PFSK-1 (cell line): ENCODE results near the gene TNFRSF21.

ENCODE experiments used
- FOXP2 ChIP-seq: optimal IDR thresholded peaks from 2 replicates; pipeline ENCODE3; 2011; ENCODE audit warnings: borderline replicate concordance, control low read depth, inconsistent platforms; ENCODE audit not compliant: insufficient read depth; ENCODE audit errors: extremely low read length, extremely low read depth
- POLR2AphosphoS5 ChIP-seq: IDR thresholded peaks from 2 replicates; pipeline ENCODE4 v1.6.1; 2012; ENCODE audit warnings: low read depth, mild to moderate bottlenecking, control low read depth, low read length, moderate library complexity
- SIN3A ChIP-seq: IDR thresholded peaks from 2 replicates; pipeline ENCODE4 v1.6.1; 2012; ENCODE audit warnings: mild to moderate bottlenecking, low read length, moderate library complexity, borderline replicate concordance; ENCODE audit not compliant: insufficient read depth
- TAF1 ChIP-seq: IDR thresholded peaks from 2 replicates; pipeline ENCODE4 v1.6.1; 2012; ENCODE audit warnings: low read length, control low read depth, borderline replicate concordance; ENCODE audit not compliant: insufficient read depth
- TF ChIP-seq, protein P1 (sequence below), 2 experiments: IDR thresholded peaks; 2 replicates each; pipeline versions ENCODE4 v1.6.1 to v1.8.0; 2011 to 2012; ENCODE audit warnings: low read depth in 2 of 2, low read length in 2 of 2, control low read depth in 1 of 2, inconsistent platforms in 1 of 2, mild to moderate bottlenecking in 1 of 2, moderate library complexity in 1 of 2; ENCODE audit not compliant: insufficient read depth in 1 of 2

Gene TNFRSF21

DNA sequence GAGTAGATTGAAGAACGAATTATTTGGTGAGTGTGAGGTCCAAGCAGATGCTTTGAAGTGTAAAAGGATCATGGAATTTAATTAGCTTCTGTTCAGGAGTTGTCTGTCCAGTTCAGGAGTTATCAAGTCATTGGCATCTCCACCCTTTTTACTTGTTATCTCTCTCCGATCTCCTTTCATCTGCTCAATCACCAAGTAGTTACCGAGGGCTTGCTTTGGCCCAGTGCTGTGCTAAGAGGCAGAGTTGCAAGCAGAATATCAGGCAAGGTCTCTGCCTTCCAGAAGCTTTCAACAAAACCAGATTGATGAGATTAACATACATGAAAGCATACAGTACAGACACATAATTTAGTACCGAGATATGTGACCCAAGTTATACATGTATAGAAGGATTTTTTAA is 10.2 kb upstream of the TNFRSF21 start:
- TF ChIP-seq SIN3A (no peak), FOXP2 (no peak), TAF1 (no peak), POLR2AphosphoS5 (no peak)
- TF ChIP-seq, protein P1, sequence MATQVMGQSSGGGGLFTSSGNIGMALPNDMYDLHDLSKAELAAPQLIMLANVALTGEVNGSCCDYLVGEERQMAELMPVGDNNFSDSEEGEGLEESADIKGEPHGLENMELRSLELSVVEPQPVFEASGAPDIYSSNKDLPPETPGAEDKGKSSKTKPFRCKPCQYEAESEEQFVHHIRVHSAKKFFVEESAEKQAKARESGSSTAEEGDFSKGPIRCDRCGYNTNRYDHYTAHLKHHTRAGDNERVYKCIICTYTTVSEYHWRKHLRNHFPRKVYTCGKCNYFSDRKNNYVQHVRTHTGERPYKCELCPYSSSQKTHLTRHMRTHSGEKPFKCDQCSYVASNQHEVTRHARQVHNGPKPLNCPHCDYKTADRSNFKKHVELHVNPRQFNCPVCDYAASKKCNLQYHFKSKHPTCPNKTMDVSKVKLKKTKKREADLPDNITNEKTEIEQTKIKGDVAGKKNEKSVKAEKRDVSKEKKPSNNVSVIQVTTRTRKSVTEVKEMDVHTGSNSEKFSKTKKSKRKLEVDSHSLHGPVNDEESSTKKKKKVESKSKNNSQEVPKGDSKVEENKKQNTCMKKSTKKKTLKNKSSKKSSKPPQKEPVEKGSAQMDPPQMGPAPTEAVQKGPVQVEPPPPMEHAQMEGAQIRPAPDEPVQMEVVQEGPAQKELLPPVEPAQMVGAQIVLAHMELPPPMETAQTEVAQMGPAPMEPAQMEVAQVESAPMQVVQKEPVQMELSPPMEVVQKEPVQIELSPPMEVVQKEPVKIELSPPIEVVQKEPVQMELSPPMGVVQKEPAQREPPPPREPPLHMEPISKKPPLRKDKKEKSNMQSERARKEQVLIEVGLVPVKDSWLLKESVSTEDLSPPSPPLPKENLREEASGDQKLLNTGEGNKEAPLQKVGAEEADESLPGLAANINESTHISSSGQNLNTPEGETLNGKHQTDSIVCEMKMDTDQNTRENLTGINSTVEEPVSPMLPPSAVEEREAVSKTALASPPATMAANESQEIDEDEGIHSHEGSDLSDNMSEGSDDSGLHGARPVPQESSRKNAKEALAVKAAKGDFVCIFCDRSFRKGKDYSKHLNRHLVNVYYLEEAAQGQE (IDR thresholded peaks at IDR 0.05; ENCODE audit: insufficient read depth in 1 of 2, low read depth in 2 of 2, low read length in 2 of 2): no peak

DNA sequence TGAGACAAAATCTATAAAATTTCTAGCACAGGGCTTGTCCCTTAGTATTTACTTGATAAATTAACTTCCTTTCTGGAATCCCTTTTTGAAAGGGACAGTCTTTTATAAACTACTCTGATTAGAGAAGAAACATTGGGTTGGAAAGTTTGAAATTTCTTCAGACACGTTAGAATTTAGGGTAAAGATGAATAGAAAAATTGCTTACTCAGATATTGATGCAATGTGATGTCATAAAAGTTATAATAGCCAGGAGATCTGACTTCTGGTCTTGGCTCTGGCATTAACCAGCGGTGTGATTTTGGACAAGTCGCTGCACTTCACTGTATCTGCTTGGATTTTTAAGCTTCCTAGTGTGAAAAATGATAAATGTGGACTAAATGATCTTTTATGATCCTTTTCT is 9.7 kb upstream of the TNFRSF21 start:
- TF ChIP-seq POLR2AphosphoS5 (no peak), SIN3A (no peak), TAF1 (no peak), FOXP2 (no peak)
- TF ChIP-seq, protein P1 (IDR thresholded peaks at IDR 0.05; ENCODE audit: insufficient read depth in 1 of 2, low read depth in 2 of 2, low read length in 2 of 2): no peak

DNA sequence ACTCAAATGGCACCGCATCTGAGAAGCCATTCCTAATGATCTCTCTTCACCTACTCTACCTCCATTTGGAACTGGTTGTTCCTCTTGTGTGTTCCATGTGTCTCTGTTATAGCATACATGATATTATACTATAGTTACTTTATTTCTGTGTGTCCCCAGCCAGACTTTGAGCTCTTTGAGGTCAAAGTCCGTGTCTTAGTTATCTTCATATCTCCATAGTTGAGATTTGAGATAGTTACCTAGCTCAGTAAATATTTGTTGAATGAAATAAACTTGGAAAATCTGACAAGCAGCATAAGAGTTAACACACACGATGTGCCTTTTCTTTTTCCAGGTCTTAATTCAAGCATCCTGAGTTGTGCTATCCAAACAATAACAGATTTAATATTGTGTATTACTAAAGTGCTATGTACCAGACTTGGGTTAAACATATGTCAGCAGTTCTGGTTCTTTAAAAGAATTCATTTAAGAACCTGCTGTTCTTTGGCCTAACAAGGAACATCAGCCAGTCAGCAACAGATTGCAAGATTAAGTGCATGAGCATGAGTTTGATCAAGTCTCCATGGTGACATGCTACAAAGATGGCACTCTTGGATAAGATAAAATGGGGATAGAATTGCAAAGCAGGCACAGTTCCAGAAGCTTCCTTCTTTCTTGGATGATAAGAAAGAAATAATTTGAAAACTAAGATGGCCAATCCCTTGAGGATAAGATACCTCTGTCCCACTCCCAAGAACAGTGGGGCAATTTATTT is 8.7 kb upstream of the TNFRSF21 start:
- no peak for TF ChIP-seq FOXP2
- no peak for TF ChIP-seq SIN3A

DNA sequence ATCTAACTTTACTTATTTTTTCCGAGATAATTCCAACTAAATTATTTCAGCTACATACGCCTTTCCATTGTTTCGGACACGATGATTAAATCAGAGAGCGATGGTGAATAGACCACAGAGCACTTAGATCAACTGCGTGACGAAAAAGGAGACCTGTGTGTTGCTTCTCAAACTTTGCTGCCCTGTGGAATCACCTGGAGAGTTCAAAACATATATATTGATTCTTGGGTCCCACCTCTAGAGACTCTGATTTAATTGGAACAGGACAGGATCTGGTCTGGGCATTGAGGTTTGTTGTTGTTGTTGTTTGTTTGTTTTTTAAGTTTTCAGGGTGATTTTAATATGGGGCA is 401 bp upstream of the TNFRSF21 start:
- no peak for TF ChIP-seq POLR2AphosphoS5
- TF ChIP-seq, protein P1 (IDR thresholded peaks at IDR 0.05; ENCODE audit: insufficient read depth in 1 of 2, low read depth in 2 of 2, low read length in 2 of 2): no peak
- TF ChIP-seq FOXP2: no peak

DNA sequence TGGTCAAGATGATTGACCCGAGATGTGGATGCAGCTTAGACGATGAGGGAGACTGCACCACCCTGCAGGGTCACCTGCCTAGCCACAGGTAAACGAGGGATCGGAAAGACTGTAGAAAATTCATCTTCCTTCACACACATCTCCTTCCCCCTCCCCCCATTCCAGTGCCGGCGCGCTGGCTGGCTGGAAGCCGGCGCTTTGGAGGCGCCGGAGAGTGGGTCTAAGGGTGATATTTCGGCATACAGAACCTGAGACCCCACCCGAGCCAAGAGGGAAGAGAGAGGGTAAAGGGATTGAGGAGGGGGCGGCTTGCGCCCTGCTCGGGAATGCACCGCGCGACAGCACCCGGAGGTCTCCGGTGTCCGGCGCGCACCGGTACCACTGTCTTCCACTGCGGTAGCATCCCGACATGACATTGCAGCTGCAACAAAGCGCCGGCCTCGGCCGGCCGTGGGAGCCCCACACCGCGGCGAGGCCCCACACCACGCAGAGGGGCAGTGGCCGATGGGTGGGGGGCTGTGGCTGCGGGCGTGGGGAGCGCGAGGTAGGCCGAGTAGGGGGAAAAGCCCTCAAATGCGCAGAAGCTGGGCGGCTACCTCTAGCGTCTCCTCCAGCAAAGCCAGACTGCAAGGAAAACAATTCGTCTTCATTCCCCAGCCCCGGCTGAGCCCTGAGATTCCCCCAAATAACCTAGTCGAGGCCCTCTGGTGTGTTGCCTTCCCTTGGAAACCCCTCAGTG is 984 bp downstream of the TNFRSF21 start:
- TF ChIP-seq TAF1: no peak
- no peak for TF ChIP-seq POLR2AphosphoS5
- TF ChIP-seq, protein P1 (IDR thresholded peaks at IDR 0.05; ENCODE audit: insufficient read depth in 1 of 2, low read depth in 2 of 2, low read length in 2 of 2): no peak
- TF ChIP-seq FOXP2: no peak
- TF ChIP-seq SIN3A: no peak
